HEK293 (cell line): ENCODE measurements around the gene FRMD5.

Source experiments
- CTCF ChIA-PET: fragments of 350-600 bp; formaldehyde crosslinking; extraction: SDS; loops from one replicate; lab custom pipeline; 2021; ENCODE audit warnings: antibody characterized with exemption; lab: Yijun Ruan, JAX
- POLR2A ChIA-PET: fragments of 300-600 bp; formaldehyde crosslinking; extraction: SDS; loops from one replicate; lab custom pipeline; 2020; ENCODE audit warnings: antibody characterized with exemption, inconsistent platforms; lab: Yijun Ruan, JAX
- H3K27ac ChIP-seq: fragments of 200-500 bp; sonication (Bioruptor generic); 2 replicates; pipeline ENCODE4 v1.5.1; 2014; ENCODE audit warnings: low read depth, low read length, control low read depth, inconsistent platforms; ENCODE audit errors: extremely low read depth
- H3K36me3 ChIP-seq, 2 experiments: fragments of 200-500 bp in 1 of 2; sonication (Bioruptor generic) in 1 of 2; 1 replicate in 1 of 2; 2 replicates in 1 of 2; pipeline ENCODE4 v1.5.1; 2014 to 2017; ENCODE audit warnings: inconsistent platforms in 2 of 2, low read length in 2 of 2; ENCODE audit not compliant: control insufficient read depth in 2 of 2, insufficient read depth in 1 of 2
- H3K4me1 ChIP-seq: fragments of 200-500 bp; sonication (Bioruptor generic); 2 replicates; pipeline ENCODE4 v1.5.1; 2014; ENCODE audit warnings: mild to moderate bottlenecking, low read length, inconsistent platforms; ENCODE audit not compliant: control insufficient read depth, insufficient read depth
- H3K4me3 ChIP-seq: 2 replicates; pipeline ENCODE4 v1.5.1; 2011; ENCODE audit warnings: low read depth, mild to moderate bottlenecking, control low read depth, low read length, moderate library complexity
- H3K9me3 ChIP-seq: fragments of 200-500 bp; sonication (Bioruptor generic); 2 replicates; pipeline ENCODE4 v1.5.1; 2014; ENCODE audit warnings: low read depth, low read length, inconsistent platforms; ENCODE audit not compliant: control insufficient read depth, insufficient read depth
- PRDM1 ChIP-seq: fragments of 450-650 bp; formaldehyde crosslinking; IDR thresholded peaks from 2 replicates; pipeline ENCODE4; 2016; ENCODE audit warnings: missing biosample characterization, missing genetic modification characterization
- PRDM2 ChIP-seq: fragments of 450-650 bp; formaldehyde crosslinking; IDR thresholded peaks from 2 replicates; pipeline ENCODE4 v1.5.1; 2016; ENCODE audit warnings: missing biosample characterization, missing genetic modification characterization, borderline replicate concordance
- REPIN1 ChIP-seq: fragments of 450-650 bp; formaldehyde crosslinking; IDR thresholded peaks from 2 replicates; pipeline ENCODE4 v1.5.1; 2017; ENCODE audit warnings: missing biosample characterization, missing genetic modification characterization, low read depth
- ZBTB1 ChIP-seq: fragments of 450-650 bp; formaldehyde crosslinking; IDR thresholded peaks from 2 replicates; pipeline ENCODE4 v1.5.1; 2016; ENCODE audit warnings: missing biosample characterization, missing genetic modification characterization
- ZFP41 ChIP-seq: fragments of 450-650 bp; formaldehyde crosslinking; IDR thresholded peaks from 2 replicates; pipeline ENCODE4 v1.5.1; 2016; ENCODE audit warnings: missing biosample characterization, missing genetic modification characterization, borderline replicate concordance
- ZIC2 ChIP-seq: fragments of 450-650 bp; formaldehyde crosslinking; IDR thresholded peaks from 2 replicates; pipeline ENCODE4 v1.5.1; 2016; ENCODE audit warnings: missing biosample characterization, missing genetic modification characterization
- ZNF132 ChIP-seq: fragments of 450-650 bp; formaldehyde crosslinking; IDR thresholded peaks from 2 replicates; pipeline ENCODE4 v1.5.1; 2017; ENCODE audit warnings: missing biosample characterization, missing genetic modification characterization, borderline replicate concordance
- ZNF354C ChIP-seq: fragments of 450-650 bp; formaldehyde crosslinking; IDR thresholded peaks from 2 replicates; pipeline ENCODE4 v1.5.1; 2016; ENCODE audit warnings: missing biosample characterization, missing genetic modification characterization, low read depth, borderline replicate concordance
- ZNF426 ChIP-seq: fragments of 450-650 bp; formaldehyde crosslinking; IDR thresholded peaks from 2 replicates; pipeline ENCODE4 v1.5.1; 2017; ENCODE audit warnings: missing biosample characterization, missing genetic modification characterization, mild to moderate bottlenecking, inconsistent platforms, moderate library complexity
- ZNF561 ChIP-seq: fragments of 450-650 bp; IDR thresholded peaks from 2 replicates; pipeline ENCODE4 v1.5.1; 2018; ENCODE audit warnings: missing biosample characterization, missing genetic modification characterization, borderline replicate concordance
- ZNF600 ChIP-seq: fragments of 450-650 bp; formaldehyde crosslinking; IDR thresholded peaks from 2 replicates; pipeline ENCODE4 v1.5.1; 2016; ENCODE audit warnings: missing biosample characterization, missing genetic modification characterization
- ZNF645 ChIP-seq: fragments of 450-650 bp; formaldehyde crosslinking; IDR thresholded peaks from 2 replicates; pipeline ENCODE4; 2016; ENCODE audit warnings: missing biosample characterization, missing genetic modification characterization
- ZNF707 ChIP-seq: fragments of 450-650 bp; formaldehyde crosslinking; IDR thresholded peaks from 2 replicates; pipeline ENCODE4 v1.5.1; 2016; ENCODE audit warnings: missing biosample characterization, missing genetic modification characterization
- ZNF843 ChIP-seq: fragments of 450-650 bp; formaldehyde crosslinking; IDR thresholded peaks from 2 replicates; pipeline ENCODE4 v1.5.1; 2016; ENCODE audit warnings: missing biosample characterization, missing genetic modification characterization
- ZSCAN18 ChIP-seq: fragments of 450-650 bp; formaldehyde crosslinking; IDR thresholded peaks from 2 replicates; pipeline ENCODE4 v1.5.1; 2016; ENCODE audit warnings: missing biosample characterization, missing genetic modification characterization
- TF ChIP-seq, protein P1 (sequence below): fragments of 450-650 bp; IDR thresholded peaks from 2 replicates; pipeline ENCODE4 v1.5.1; 2018; ENCODE audit warnings: missing biosample characterization, mild to moderate bottlenecking, missing genetic modification characterization
- TF ChIP-seq, protein P2 (sequence below): fragments of 450-650 bp; formaldehyde crosslinking; IDR thresholded peaks from 2 replicates; pipeline ENCODE4 v1.5.1; 2017; ENCODE audit warnings: missing biosample characterization, missing genetic modification characterization

The FRMD5 gene

DNA sequence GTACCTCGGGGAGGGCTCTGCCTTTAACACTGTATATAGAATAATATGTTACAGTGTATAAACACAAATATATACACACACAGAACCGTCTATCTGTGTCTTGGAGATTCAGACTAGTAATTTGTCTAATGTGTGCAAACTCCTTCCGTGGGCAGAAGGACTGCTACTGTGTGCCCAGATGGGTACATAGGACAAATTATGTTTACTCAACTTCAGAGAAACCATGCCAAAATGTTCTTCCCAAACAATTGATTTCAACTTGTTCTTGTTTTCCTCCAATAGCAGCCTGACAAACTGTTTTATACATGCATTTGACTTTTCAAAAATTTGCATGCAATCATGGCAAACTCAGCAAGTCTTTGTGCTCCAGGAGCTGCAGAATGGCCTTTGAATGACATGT, 97.5 kb downstream of the FRMD5 start (continued):
- TF ChIP-seq, protein P1, sequence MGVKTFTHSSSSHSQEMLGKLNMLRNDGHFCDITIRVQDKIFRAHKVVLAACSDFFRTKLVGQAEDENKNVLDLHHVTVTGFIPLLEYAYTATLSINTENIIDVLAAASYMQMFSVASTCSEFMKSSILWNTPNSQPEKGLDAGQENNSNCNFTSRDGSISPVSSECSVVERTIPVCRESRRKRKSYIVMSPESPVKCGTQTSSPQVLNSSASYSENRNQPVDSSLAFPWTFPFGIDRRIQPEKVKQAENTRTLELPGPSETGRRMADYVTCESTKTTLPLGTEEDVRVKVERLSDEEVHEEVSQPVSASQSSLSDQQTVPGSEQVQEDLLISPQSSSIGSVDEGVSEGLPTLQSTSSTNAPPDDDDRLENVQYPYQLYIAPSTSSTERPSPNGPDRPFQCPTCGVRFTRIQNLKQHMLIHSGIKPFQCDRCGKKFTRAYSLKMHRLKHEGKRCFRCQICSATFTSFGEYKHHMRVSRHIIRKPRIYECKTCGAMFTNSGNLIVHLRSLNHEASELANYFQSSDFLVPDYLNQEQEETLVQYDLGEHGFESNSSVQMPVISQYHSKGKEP (tag by site-specific recombination), result no peak

DNA sequence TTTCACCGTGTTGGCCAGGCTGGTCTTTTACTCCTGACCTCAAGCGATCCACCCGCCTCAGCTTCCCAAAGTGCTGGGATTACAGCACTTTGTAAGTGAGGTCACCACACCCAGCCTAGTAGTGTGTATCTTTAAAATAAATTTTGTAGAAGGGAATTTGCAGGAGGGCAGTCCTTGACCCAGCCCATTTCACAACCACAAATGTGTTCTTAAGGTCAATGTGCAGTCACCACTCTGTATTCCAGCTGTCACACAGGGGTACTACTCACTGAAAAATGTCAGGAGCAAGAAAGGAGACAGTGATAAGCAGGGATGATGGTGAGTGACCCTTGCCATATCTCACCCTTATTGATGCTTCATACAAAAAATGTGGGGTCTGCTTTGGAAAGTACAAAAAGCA, 98.5 kb downstream of the FRMD5 start:
- Histone ChIP-seq H3K27ac (no peak overlapping the region), H3K9me3 (no peaks in the 10 kb centered on the region), H3K4me3 (no peak overlapping the region), H3K4me1 (no peaks in the 10 kb centered on the region), H3K36me3 (no peaks in the 10 kb centered on the region)
- ChIA-PET CTCF (interaction anchor here (0.6 kb wide), 1 partner anchor 122 kb away, joined by 4 read pairs; no protein-coding TSS in a partner anchor), POLR2A (no interaction called here)
- TF ChIP-seq ZFP41 (tag by site-specific recombination) (no peak), ZNF354C (tag by site-specific recombination) (no peak), PRDM1 (tag by site-specific recombination) (no peak)

DNA sequence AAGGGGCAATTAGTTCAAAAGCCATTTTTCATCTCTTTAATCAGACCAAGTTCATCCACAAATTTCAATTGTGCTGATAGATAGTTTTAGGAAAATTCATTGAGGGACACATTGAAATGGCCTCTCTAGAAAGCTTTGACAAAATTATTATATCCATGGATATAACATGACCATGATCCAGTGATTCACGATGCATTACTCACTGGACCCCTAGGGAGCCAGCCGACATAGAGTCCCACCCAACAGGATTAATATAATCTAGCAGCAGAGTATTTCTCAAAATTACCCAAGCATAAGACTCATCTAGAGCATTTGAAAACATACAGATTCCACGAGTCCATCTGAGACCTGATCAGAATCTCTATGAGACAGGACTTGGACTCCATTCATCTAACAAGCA, 100.3 kb downstream of the FRMD5 start:
- POLR2A ChIA-PET, result no interaction called here
- CTCF ChIA-PET, result no interaction called here
- H3K36me3 ChIP-seq, result no peaks in the 10 kb centered on the region
- no peaks in the 10 kb centered on the region for H3K4me1 ChIP-seq
- H3K9me3 ChIP-seq, result no peaks in the 10 kb centered on the region
- no peak for TF ChIP-seq ZNF600 (tag by site-specific recombination)
- no peak overlapping the region for H3K27ac ChIP-seq
- H3K4me3 ChIP-seq, result no peak overlapping the region

GRCh38 chr15:44093836-44094235, 101.2 kb downstream of the FRMD5 start:
- ChIA-PET CTCF (interaction anchor here (1.0 kb wide), 1 partner anchor 50 kb away, joined by 4 read pairs; no protein-coding TSS in a partner anchor), POLR2A (no interaction called here)
- Histone ChIP-seq H3K4me1 (no peaks in the 10 kb centered on the region), H3K4me3 (no peak overlapping the region), H3K9me3 (no peaks in the 10 kb centered on the region), H3K27ac (no peak overlapping the region), H3K36me3 (no peaks in the 10 kb centered on the region)
- TF ChIP-seq ZNF426 (tag by site-specific recombination), result no peak
- no peak for TF ChIP-seq REPIN1
- no peak for TF ChIP-seq ZNF707 (tag by site-specific recombination)
- TF ChIP-seq ZNF561 (tag by site-specific recombination), result no peak
- TF ChIP-seq, protein P2, sequence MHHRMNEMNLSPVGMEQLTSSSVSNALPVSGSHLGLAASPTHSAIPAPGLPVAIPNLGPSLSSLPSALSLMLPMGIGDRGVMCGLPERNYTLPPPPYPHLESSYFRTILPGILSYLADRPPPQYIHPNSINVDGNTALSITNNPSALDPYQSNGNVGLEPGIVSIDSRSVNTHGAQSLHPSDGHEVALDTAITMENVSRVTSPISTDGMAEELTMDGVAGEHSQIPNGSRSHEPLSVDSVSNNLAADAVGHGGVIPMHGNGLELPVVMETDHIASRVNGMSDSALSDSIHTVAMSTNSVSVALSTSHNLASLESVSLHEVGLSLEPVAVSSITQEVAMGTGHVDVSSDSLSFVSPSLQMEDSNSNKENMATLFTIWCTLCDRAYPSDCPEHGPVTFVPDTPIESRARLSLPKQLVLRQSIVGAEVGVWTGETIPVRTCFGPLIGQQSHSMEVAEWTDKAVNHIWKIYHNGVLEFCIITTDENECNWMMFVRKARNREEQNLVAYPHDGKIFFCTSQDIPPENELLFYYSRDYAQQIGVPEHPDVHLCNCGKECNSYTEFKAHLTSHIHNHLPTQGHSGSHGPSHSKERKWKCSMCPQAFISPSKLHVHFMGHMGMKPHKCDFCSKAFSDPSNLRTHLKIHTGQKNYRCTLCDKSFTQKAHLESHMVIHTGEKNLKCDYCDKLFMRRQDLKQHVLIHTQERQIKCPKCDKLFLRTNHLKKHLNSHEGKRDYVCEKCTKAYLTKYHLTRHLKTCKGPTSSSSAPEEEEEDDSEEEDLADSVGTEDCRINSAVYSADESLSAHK (tag by site-specific recombination), result no peak
- TF ChIP-seq ZNF645 (tag by site-specific recombination), result no peak
- TF ChIP-seq ZNF132 (tag by site-specific recombination), result no peak
- TF ChIP-seq PRDM2 (tag by site-specific recombination), result no peak
- no peak for TF ChIP-seq ZIC2
- TF ChIP-seq ZBTB1 (tag by site-specific recombination), result no peak
- TF ChIP-seq ZSCAN18, result no peak
- TF ChIP-seq ZNF843 (tag by site-specific recombination), result no peak
